ENCODE results near the gene TSSC4. TPM values are rescaled to one million over a fixed set of nuclear protein-coding genes. Genes with fewer than 3 reads are reported as not detected.

The TSSC4 gene
- total RNA-seq, 6 experiments from 2014 or later: 17.6 to 27.0 (median 19.5) TPM

GRCh38 chr11:2432171-2432621 lies 31.6 kb downstream of the TSSC4 start:
- peak in 2 of 3 donors; percentile 15 to 36 for DNase-seq
- intact Hi-C loops (cut with DNase I): loop anchor here in 1 of 2 donors (5.0 kb wide), 1 partner anchor 460 kb away; no protein-coding TSS in a partner anchor
- WGBS (ENCODE audit: insufficient coverage, low coverage, low lambda C conversion rate, missing lambda C conversion rate): no CpG with 5 or more reads among the region's 15 CpGs
- Histone ChIP-seq H3K9me3 (no peaks in the 10 kb centered on the region), H3K27ac (no peak overlapping the region), H3K4me3 (no peak overlapping the region), H3K27me3 (no peaks in the 10 kb centered on the region), H3K36me3 (no peaks in the 10 kb centered on the region), H3K4me1 (no peaks in the 10 kb centered on the region)
- TF ChIP-seq CTCF (IDR thresholded peaks at IDR 0.05) (no peak), POLR2A (IDR thresholded peaks at IDR 0.05) (no peak)
- ATAC-seq: no peak

- no peaks in the 10 kb centered on the region for H3K36me3 ChIP-seq
- ATAC-seq (no peak), DNase-seq (peak in 1 of 3 donors; percentile 40)
- TF ChIP-seq POLR2A (IDR thresholded peaks at IDR 0.05) (no peak), CTCF (IDR thresholded peaks at IDR 0.05) (no peak)
- H3K27me3 ChIP-seq: no peaks in the 10 kb centered on the region
- intact Hi-C loops (cut with DNase I): loop anchor here in 1 of 2 donors (5.0 kb wide), 1 partner anchor 460 kb away; no protein-coding TSS in a partner anchor
- H3K4me3 ChIP-seq: no peak overlapping the region
- no peaks in the 10 kb centered on the region for H3K9me3 ChIP-seq
- no peak overlapping the region for H3K27ac ChIP-seq
- no peaks in the 10 kb centered on the region for H3K4me1 ChIP-seq
- WGBS (ENCODE audit: insufficient coverage, low coverage, low lambda C conversion rate, missing lambda C conversion rate): no CpG with 5 or more reads among the region's 13 CpGs
Observed at GRCh38 chr11:2432628-2433071, 32.1 kb downstream of the TSSC4 start.

- TF ChIP-seq POLR2A (IDR thresholded peaks at IDR 0.05) (no peak), CTCF (IDR thresholded peaks at IDR 0.05) (no peak)
- ATAC-seq (no peak), DNase-seq (peak in 1 of 3 donors; percentile 42)
- H3K27ac ChIP-seq: no peak overlapping the region
- 93% methylated on average over 3 of the region's 22 CpGs for WGBS (ENCODE audit: insufficient coverage, low coverage, low lambda C conversion rate, missing lambda C conversion rate)
- H3K4me3 ChIP-seq: no peak overlapping the region
- H3K27me3 ChIP-seq: no peaks in the 10 kb centered on the region
- intact Hi-C loops (cut with DNase I): loop anchor here in 1 of 2 donors (5.0 kb wide), 1 partner anchor 459 kb away; no protein-coding TSS in a partner anchor
- H3K4me1 ChIP-seq: no peaks in the 10 kb centered on the region
- no peaks in the 10 kb centered on the region for H3K9me3 ChIP-seq
- no peaks in the 10 kb centered on the region for H3K36me3 ChIP-seq
Observed at GRCh38 chr11:2433106-2433925, 32.8 kb downstream of the TSSC4 start.

- intact Hi-C loops (cut with DNase I): loop anchor here in 1 of 2 donors (5.0 kb wide), 1 partner anchor 458 kb away; no protein-coding TSS in a partner anchor
- no peak for ATAC-seq
- no peaks in the 10 kb centered on the region for H3K4me1 ChIP-seq
- H3K36me3 ChIP-seq: no peaks in the 10 kb centered on the region
- H3K27ac ChIP-seq: no peak overlapping the region
- no peaks in the 10 kb centered on the region for H3K27me3 ChIP-seq
- DNase-seq: peak in 1 of 3 donors; percentile 29
- TF ChIP-seq POLR2A (IDR thresholded peaks at IDR 0.05) (no peak), CTCF (IDR thresholded peaks at IDR 0.05) (no peak)
- no peak overlapping the region for H3K4me3 ChIP-seq
- H3K9me3 ChIP-seq: no peaks in the 10 kb centered on the region
- WGBS (ENCODE audit: insufficient coverage, low coverage, low lambda C conversion rate, missing lambda C conversion rate): 68% methylated on average over 4 of the region's 8 CpGs
Observed at GRCh38 chr11:2434008-2434407, 33.5 kb downstream of the TSSC4 start.

Data from right lobe of liver (tissue), 6 donors.